Measurements from ENCODE around the gene DAPK1. TPM values are rescaled to one million over a fixed set of nuclear protein-coding genes. Genes with fewer than 3 reads are reported as not detected.

Gene DAPK1
- total RNA-seq, 1 donor from 2014 or later: 0.79 TPM

DNA sequence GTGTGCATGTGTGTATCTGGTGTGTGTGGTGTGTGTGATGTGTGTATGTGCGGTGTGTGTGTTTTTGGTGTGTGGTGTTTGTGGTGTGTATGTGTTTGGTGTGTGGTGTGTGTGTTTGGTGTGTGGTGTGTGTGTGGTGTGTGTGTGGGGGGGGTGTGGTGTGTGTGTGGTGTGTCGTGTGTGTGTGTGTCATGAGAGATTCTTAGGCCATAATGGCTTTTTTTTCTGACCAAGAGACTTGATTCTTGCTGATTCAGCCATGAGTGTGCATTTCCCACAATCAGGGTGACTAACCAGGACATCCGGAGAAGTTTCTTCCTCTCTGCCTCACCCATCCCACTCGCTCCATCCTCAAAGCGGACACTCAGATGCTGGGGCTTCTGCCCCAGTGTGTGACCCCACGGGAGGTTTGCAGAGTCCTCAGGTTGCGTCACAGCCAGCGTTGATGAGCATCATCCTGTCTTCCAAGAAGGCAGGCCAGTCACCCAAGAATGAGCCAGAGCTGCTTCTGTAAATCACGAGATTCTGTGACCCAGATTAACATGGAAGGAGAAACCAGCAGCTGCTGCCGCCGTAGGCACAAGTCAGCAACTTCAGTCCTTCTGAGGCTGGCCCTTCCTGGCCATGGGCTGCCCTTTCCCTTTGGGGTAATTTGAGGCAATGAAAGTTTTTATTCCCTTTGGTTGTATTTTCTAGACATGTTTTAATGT, 215.8 kb downstream of the DAPK1 start:
- FAIRE-seq (peak; percentile 96), DNase-seq (ENCODE audit: low read depth) (peak; percentile 95)
- Histone ChIP-seq H3K4me3 (ENCODE audit: low read depth, low read length) (no peak overlapping the region), H3K36me3 (ENCODE audit: control insufficient read depth, insufficient read depth, low read length) (no peaks in the 10 kb centered on the region), H3K27me3 (ENCODE audit: control insufficient read depth, insufficient read depth, low read length) (no peaks in the 10 kb centered on the region)
- TF ChIP-seq CTCF (IDR thresholded peaks at IDR 0.05; ENCODE audit: insufficient read depth, low read length, severe bottlenecking): no peak

DNA sequence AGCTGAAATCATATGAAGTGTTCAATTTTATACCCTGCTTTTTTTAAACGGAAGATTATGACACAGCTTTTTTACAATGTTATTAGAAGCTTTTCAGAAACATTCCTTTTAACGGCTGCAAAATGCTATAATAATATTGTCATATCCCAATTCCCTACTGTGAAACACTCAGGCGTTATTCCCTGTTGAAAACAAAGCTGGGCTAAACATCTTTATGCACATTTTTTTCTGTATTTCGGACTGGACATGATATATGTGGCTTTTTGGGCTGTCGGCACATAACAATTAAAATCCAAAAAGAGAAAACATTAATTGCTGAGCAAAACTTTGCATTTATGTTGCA, 216.3 kb downstream of the DAPK1 start:
- Histone ChIP-seq H3K36me3 (ENCODE audit: control insufficient read depth, insufficient read depth, low read length) (no peaks in the 10 kb centered on the region), H3K4me3 (ENCODE audit: low read depth, low read length) (no peak overlapping the region), H3K27me3 (ENCODE audit: control insufficient read depth, insufficient read depth, low read length) (no peaks in the 10 kb centered on the region)
- FAIRE-seq (no peak), DNase-seq (ENCODE audit: low read depth) (no peak)
- TF ChIP-seq CTCF (IDR thresholded peaks at IDR 0.05; ENCODE audit: insufficient read depth, low read length, severe bottlenecking): no peak

DNA sequence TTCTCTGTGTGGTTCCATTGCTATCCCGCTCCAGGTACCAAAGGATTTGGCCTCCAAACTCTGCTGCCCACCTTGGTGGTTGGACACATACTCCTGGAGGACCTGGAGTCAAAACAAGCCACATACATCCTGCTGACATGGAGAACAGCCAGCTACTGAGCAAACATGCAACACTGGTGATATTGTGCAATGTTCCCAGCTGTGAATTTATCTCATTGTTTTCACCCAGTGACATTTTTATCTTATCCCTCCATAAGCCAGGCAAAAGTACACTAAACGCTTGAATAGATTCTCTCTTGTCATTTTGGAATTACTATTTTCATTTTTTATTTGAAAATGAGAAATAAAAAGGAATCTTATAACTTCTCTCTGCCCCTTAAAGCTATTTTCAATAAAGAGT, 217.2 kb downstream of the DAPK1 start:
- H3K4me3 ChIP-seq (ENCODE audit: low read depth, low read length): no peak overlapping the region
- FAIRE-seq (no peak), DNase-seq (ENCODE audit: low read depth) (peak; percentile 68)
- no peaks in the 10 kb centered on the region for H3K27me3 ChIP-seq (ENCODE audit: control insufficient read depth, insufficient read depth, low read length)
- H3K36me3 ChIP-seq (ENCODE audit: control insufficient read depth, insufficient read depth, low read length): no peaks in the 10 kb centered on the region
- TF ChIP-seq CTCF (IDR thresholded peaks at IDR 0.05; ENCODE audit: insufficient read depth, low read length, severe bottlenecking): no peak

- no peak overlapping the region for H3K4me3 ChIP-seq (ENCODE audit: low read depth, low read length)
- DNase-seq (ENCODE audit: low read depth) (no peak), FAIRE-seq (no peak)
- no peaks in the 10 kb centered on the region for H3K27me3 ChIP-seq (ENCODE audit: control insufficient read depth, insufficient read depth, low read length)
- no peaks in the 10 kb centered on the region for H3K36me3 ChIP-seq (ENCODE audit: control insufficient read depth, insufficient read depth, low read length)
- no peak for TF ChIP-seq CTCF (IDR thresholded peaks at IDR 0.05; ENCODE audit: insufficient read depth, low read length, severe bottlenecking)
Measured at GRCh38 chr9:87716141-87716540, 218.5 kb downstream of the DAPK1 start.

DNA sequence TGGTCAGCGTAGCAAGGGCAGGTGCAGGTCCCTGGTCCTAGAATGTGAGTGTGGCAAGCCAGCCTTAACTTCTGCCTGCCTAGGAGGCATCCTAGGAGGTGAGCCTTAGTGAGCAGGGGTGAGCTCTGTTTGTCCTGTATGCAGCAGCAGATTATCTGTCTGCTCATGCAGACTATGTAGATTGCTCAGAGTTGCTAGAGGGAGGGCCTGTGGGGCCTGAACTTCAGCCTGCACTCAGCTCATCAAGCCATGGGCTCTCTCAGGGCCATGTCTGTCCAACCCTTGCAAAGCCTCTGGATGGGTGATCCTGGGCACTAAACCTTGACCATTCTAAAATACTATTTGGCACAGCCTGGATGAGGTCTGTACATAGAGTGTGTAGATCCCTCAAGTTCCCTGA, 219.8 kb downstream of the DAPK1 start:
- FAIRE-seq: no peak
- Histone ChIP-seq H3K36me3 (ENCODE audit: control insufficient read depth, insufficient read depth, low read length) (no peaks in the 10 kb centered on the region), H3K4me3 (ENCODE audit: low read depth, low read length) (no peak overlapping the region), H3K27me3 (ENCODE audit: control insufficient read depth, insufficient read depth, low read length) (no peaks in the 10 kb centered on the region)
- no peak for DNase-seq (ENCODE audit: low read depth)
- no peak for TF ChIP-seq CTCF (IDR thresholded peaks at IDR 0.05; ENCODE audit: insufficient read depth, low read length, severe bottlenecking)

DNA sequence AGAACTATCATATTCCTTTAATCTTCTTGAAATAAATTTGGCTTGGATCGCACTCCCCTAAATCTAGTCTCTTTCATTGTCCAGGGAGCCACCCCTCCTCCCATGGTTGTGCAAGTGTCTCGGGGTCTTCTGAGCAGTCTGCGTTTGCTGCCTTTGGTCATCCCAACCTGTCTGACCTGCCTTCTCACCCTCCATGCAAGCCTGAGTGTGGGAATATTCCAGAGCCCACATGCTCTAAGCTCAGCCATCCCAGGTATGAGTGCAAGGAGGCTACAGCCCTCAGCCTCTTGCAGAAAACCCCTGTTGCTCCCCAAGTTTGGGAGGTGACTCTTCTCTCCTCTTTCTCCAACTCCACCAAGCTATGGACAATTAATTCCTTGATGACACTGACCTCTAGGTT, 220.6 kb downstream of the DAPK1 start:
- TF ChIP-seq CTCF (IDR thresholded peaks at IDR 0.05; ENCODE audit: insufficient read depth, low read length, severe bottlenecking): no peak
- Histone ChIP-seq H3K27me3 (ENCODE audit: control insufficient read depth, insufficient read depth, low read length) (no peaks in the 10 kb centered on the region), H3K4me3 (ENCODE audit: low read depth, low read length) (no peak overlapping the region), H3K36me3 (ENCODE audit: control insufficient read depth, insufficient read depth, low read length) (no peaks in the 10 kb centered on the region)
- DNase-seq (ENCODE audit: low read depth) (no peak), FAIRE-seq (no peak)
